Measurements from ENCODE around the gene PCYOX1L.
"Not testable (repeated sequence)": the region's sequence is repeated elsewhere in the genome, so short reads cannot be mapped to it uniquely, and the experiment has no call there.

The PCYOX1L gene

DNA sequence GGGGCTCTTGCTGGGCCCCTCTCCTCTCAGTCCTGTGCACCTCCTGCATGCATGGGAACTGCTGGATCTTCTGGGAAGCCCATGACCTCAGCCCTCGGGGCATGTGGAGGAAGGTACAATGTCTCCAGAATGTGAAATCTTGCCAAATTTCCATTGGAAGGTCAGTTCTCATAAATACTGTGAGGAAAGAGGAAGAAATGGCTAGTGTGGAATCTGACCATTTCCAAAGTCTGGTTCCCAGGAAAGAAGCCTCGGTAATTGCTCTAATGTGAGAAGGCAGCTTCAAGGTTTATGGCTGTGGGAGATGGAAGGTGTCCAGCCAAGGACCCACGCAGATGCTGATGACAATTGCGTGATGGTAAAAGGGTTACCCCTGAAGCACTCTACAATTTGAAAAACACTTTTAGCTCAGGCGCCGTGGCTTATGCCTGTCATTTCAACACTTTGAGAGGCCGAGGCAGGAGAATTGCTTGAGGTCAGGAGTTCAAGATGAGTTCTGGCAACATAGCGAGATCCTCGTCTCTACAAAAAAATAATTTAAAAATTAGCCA is 29.3 kb downstream of the PCYOX1L start:
- no peak for DNase-seq (ENCODE audit: low spot score)

GRCh38 chr5:149387982-149388381 is 30.1 kb downstream of the PCYOX1L start:
- peak; percentile 67 for DNase-seq (ENCODE audit: low spot score)

DNA sequence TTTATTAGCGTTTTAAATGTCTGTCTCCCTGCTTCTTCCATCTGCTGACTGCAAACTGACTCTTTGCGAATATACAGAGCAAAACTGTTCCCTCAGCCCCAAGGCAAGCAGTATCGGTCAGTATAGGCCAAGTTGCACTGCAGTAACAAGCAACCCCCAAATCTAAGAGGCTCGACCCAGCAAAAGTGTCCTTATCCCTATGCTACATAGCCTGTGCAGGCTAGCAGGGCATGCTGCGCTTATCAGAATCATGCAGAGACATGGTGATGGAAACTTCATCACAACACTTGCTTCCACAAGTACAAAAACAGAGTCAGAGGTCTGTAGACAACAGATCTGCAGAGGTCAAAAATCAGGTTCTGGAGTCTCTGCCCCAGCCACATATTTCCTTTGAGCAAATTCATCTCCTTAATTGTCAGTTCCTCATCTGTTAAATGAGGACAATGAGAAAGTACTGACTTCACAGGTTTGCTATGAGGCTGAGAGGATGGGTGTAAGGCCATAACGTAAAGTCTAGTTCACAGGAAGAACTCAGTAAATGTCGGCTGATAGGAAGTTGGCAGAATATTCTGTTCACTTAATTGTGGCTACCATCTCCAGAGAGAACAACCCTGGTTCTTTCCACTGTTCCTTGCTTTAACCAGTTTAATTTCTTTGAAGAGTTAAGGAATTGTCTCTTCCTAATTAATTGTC is 30.8 kb downstream of the PCYOX1L start:
- no peak for DNase-seq (ENCODE audit: low spot score)

GRCh38 chr5:149389552-149390495 is 32.0 kb downstream of the PCYOX1L start:
- DNase-seq (ENCODE audit: low spot score), result no peak

GRCh38 chr5:149391076-149391475 is 33.2 kb downstream of the PCYOX1L start:
- not testable (repeated sequence) for DNase-seq (ENCODE audit: low spot score)

DNA sequence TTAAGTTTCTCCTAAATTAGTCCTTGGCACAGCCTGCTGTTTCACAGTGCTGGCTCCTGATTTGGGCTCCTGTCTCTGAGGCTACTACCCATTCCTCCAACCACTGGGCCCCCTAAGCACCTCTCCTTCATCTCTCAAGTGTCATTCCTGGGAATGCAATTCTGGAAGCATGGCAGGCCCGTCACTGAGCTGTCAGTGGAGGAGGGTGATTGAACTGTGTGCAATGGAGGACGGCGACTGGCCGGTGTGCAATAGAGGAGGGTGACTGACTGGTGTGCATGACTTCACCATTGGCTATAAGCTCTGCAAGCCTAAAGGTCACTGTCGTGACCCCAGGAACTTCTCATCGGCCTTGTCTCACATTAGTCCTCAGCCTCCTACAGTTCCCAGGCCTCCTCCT is 33.7 kb downstream of the PCYOX1L start:
- no peak for DNase-seq (ENCODE audit: low spot score)

GRCh38 chr5:149392718-149393117 is 34.9 kb downstream of the PCYOX1L start:
- DNase-seq (ENCODE audit: low spot score), result no peak

- DNase-seq (ENCODE audit: low spot score), result not testable (repeated sequence)
Measured at GRCh38 chr5:149394996-149395395, 37.1 kb downstream of the PCYOX1L start.

DNA sequence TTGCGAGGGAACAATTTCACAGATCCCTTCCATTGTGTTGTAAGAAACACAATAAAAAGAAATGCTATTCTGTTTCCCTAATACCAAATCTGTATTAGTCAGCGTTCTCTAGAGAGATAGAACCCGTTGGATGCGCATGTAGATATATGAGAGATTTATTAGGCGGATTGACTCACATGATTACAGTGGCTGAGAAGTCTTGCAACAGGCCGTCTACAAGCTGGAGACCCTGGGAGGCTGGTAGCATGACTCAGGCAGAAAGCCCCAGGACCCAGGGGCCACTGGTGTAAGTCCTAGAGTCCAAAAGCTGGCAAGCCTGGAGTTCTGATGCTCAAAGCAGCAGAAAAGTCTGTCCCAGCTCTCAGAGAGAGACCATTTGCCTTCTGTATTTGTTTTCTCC is 39.7 kb downstream of the PCYOX1L start:
- DNase-seq (ENCODE audit: low spot score), result no peak

GRCh38 chr5:149398747-149399266 is 41.0 kb downstream of the PCYOX1L start:
- DNase-seq (ENCODE audit: low spot score), result not testable (repeated sequence)

GRCh38 chr5:149399775-149400174 is 41.9 kb downstream of the PCYOX1L start:
- DNase-seq (ENCODE audit: low spot score), result no peak

GRCh38 chr5:149400304-149400703 is 42.5 kb downstream of the PCYOX1L start:
- no peak for DNase-seq (ENCODE audit: low spot score)

GRCh38 chr5:149401051-149401450 is 43.2 kb downstream of the PCYOX1L start:
- DNase-seq (ENCODE audit: low spot score), result no peak

DNA sequence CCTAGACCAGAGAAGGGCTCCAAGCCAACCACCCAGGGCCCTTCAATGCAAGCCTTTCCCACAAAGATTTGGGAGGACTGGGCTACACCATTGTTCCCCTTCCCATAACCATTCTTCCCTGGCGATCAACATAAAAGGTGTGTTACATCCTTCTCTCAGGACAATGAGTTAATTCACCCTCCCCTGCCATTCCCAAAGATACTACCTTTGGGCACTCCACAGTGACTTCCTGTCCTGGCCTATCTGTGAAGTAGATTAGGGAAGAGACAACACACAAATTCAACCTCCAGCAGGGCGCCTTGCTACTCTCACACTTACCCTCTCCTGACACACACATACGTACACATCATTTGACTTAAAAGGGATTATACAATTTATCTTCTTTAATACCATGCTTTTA is 44.4 kb downstream of the PCYOX1L start:
- no peak for DNase-seq (ENCODE audit: low spot score)

- peak; percentile 74 for DNase-seq (ENCODE audit: low spot score)
Measured at GRCh38 chr5:149403923-149404745, 46.3 kb downstream of the PCYOX1L start.

GRCh38 chr5:149404746-149405549 is 47.1 kb downstream of the PCYOX1L start:
- no peak for DNase-seq (ENCODE audit: low spot score)

DNA sequence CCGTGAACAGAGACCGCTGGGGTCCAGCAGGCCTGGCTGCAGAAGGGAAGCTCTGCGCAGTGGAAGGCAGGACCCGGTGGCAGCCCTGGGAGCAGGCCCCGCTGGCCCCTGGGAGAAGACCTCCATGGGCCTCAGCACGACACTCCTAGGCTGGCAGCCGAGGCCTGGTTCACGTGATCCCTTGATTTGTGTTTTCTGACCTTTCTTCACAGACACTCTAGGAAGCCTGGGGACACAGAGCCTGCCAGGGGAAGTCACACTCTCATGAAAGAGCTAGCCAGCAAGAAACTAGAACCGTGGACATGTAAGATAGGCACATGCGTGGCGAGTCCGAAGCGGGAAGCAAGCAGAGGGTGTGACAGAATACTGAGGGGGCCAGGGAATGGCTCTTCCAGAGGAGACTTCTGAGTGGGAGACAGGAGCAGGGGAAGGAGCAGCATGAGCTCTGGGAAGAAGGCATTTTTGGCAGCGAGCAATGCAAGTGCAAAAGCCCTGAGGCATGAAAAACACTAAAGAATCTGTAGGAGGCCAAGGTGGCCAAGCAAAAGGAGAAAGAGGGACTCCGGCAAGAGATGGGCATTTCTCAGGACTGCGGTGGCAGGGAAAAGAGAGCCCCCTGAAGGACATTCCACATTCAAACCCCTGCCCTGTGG is 47.8 kb downstream of the PCYOX1L start:
- DNase-seq (ENCODE audit: low spot score), result no peak

DNA sequence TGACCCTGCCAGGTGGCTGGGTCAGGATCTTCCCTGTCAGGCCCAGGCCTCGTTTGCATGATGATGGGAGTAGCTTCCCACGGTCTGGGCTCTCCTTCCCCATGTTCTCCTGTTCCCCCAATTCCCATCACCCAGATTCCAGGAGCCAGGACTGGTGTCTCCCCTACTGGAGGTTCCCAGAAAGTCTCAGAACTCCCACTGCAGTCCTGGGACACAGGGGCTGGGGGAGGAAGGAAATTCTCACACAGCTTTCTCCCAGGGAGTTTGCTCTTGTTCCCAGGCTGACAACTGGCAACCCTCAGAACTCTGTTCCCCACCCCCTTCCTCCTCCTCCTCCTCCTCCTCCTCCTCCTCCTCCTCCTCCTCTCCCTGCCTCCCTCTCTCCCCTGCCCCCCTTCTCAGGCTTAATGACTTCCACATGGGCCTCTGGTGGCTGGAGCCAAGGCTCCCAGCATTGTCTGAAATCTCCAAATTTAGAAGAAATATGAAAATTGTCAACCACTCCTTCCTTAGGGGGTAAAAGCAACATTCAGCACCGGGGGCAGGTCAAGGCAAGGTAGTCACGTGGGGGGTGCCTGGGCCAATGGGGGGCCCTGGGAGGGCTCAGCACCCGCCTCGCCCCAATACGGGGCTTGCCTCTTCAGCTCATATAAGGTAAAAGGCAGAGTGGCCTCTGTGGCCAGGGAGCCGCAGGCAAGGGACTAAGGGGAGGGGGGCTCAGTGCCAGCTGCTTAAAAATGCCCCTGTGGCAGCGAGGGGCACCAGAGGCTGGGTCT is 48.5 kb downstream of the PCYOX1L start:
- peak; percentile 97 for DNase-seq (ENCODE audit: low spot score)

DNA sequence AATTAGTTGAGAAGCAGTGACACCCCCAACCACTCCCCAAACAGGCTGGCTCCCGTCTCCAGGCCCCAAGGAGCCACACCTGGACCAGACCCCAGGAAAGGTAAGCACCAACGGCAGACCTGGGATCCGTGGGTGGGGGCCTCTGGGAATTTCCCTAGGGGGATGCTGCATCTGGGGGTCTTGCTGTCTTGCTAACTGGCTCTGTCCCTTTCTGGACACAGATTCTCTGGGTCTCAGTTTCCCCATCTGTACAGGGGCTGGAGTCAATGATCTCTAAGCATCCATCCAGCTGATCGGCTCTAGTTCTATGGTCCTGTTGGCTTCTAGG is 49.1 kb downstream of the PCYOX1L start:
- no peak for DNase-seq (ENCODE audit: low spot score)
